COR-L47 (cell line): ENCODE data around the gene HELT.
"Not testable (repeated sequence)": the region's sequence is repeated elsewhere in the genome, so short reads cannot be mapped to it uniquely, and the experiment has no call there.

Experiments
- DNase-seq: peaks from one replicate; lab custom pipeline; 2025; lab: John Stamatoyannopoulos, UW

The HELT gene

DNA sequence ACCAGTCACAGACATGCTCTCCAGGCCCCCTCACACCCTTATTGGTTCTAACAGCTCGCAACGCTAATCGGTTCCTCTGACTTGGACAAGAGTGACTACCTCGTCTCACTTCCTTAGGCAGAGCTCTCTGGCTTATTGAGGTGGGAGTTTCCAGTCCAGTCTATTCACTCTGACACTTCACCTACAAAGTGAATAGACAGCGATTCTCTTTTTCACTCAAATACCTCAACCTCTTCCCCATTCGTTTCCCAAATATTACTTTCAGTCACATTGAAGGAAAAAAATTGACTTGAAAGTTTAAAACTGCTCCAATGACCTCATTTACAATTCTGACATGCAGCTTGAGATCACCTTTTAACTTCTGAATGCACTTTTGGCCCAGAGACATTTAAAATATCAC lies 17.7 kb downstream of the HELT start:
- DNase-seq: no peak

DNA sequence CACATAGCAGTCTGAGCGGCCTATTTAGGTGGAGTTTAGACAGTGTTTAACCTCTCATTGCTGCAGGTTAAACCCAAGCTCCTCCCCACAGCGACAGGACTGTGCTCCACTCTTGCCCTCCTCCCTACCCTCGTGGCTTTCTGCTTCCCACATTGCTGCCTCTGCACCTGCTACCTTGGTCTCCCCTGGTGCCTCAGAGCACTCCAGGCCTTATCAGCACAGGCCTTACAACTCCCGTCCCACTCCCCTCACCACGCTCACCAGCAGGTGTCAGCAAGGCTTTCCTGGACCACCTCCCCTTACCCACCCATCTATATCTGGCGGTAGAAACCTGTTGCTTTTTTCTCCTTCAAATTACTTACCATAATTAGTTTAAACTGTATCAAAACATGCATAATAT lies 18.6 kb downstream of the HELT start:
- DNase-seq: no peak

DNA sequence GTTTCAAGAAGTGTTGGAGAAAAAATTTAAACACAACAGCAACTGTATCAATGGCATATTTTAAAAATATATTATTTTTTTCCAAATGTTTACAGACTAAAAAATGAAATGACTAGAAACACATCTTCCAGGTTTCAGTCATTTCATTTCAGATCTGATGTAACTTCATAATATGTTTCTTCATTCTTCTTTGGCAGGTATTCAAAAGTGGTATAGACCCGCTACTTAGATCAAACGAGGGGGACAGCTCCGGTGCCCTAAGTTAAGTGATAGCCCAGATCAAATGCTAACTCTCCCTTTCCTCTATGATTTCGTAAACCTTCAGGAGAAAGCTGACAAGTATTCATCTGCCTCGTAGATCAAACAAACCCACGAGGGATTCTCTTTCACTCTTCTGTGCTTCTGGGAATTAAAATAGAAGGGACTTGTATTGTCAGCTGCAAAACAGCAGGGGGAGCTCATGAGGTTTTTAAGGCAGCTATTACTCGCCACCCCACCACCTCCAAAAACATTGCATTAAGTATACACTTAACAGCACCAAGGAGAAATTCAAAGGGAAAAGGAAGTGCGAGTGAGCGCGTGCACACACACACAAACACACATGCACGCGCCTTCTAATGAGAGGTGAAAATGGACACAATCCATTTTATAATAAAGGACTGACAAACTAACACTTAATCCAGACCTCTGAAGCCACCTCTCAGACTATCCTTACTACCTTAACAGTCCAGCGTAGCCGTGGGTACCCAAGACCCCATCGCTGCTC lies 21.4 kb downstream of the HELT start:
- peak; percentile 62 for DNase-seq

DNA sequence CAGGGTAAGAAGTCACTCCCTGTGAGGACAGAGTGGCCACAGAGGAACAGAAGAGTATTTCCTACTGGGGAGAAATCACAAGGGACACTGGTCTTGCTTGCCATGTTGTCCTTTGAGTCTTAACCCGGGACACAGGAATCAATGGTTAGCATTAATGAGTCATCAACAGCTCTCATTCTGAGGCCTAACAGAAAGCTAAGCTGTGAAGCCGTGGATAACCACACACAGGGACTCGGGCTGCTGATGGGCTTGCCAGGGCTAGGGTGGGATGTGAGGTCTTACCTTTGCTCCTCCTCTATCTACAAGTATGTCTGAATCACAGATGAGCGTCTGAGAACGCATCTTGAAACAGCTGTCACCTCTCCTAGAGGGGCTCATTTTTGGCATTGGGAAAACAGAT lies 22.2 kb downstream of the HELT start:
- DNase-seq: no peak

DNA sequence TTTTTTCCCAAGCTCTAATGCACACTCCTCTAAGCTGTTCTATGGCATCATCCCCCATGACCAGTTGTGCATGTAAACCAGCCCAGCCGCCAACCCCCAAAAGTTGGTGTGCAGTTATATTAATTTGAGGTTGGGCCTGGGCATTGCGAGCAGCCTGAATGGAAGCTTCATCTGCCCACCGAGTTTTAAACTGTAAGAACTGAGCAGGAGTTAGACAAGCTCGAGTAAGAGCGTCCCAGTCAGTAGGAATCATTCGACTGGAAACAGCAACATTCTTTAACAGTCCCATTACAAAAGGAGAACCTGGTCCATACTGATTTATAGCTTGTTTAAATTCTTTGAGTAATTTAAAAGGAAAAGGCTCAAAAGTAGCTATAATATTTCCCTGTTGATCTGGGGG lies 32.0 kb downstream of the HELT start:
- not testable (repeated sequence) for DNase-seq

DNA sequence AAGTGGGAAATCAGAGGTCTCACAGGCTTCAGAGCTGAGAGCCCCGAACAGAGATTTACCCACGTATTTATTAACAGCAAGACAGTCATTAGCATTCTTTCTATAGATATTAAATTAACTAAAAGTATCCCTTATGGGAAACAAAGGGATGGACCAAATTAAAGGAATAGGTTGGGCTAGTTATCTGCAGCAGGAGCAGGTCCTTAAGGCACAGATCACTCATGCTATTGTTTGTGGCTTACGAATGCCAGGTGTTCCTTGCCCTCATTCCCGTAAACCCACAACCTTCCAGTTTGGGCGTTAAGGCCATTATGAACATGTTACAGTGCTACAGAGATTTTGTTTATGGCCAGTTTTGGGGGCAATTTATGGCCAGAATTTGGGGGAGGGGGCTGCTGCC lies 33.0 kb downstream of the HELT start:
- DNase-seq: not testable (repeated sequence)

DNA sequence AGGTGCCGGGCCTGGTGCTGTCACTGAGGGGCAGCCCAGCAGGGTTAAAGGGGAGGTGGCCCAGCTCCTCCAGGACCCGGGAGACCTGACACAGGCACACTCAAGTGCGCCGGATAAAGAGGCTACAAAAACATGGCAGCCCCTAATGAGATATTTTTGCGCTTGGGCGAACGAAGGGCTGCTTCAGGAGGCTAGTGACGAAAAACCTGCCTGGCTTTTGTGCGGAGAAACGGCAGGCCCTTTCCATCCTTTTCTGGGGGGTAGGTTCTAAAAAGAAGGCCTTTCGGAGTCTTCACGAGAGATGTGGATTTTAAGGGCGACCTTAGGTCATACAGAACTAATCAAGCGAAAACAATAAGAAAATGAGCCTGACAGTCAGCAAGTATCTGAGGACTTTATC lies 35.5 kb downstream of the HELT start:
- no peak for DNase-seq

DNA sequence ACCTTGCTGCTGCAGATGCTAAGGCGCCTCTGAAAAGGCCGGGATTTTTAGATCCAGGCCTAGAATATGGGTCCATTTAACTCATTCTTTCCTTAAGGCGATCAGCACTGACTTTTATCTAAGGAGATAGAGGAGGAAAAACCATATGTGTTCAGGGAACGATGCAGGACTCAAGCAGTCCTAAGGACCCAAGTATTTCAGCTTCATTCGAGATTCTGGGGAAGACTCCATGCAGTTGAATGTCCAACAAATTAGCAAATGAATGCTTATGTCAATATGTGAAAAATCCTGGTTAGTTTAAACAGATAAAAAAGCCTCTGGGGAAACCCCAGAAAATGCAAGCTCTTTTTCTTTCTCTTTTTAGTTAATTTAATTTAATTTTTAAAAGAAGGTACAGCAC lies 36.0 kb downstream of the HELT start:
- DNase-seq: no peak

DNA sequence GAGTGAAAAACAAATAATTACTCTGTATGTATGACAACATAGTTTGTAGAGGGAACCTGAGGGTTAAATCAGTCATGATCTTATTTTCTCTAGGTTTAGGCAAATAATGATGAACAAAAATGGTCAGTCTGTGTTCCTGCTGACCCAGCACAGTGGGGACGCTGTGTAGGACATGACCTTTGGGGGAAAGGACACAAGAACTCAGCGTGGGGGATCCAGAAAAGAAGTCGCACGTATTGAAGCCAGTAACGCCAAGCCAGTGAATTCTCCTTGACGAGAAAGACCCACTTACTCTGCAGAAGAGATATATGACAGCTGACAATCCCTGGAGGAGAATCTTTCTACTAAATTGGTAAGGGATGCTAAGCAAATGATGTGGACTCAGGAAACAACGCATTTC lies 36.6 kb downstream of the HELT start:
- no peak for DNase-seq

DNA sequence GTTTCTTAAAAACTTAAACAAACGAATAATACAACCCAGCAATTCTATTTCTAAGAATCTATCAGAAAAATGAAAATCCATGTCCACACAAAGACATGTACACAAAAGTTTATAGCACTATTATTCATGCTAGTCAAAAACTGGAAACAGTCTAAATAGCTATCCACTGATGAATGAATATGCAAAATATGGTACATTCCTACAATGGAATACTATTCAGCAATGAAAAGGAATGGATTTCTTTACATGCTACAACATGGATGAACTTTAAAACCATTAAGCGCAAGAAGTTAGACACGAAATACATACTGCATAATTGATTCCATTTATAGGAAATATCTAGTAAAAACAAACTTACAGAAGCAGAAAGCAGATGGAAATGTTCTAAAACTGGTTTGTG lies 43.3 kb downstream of the HELT start:
- no peak for DNase-seq

DNA sequence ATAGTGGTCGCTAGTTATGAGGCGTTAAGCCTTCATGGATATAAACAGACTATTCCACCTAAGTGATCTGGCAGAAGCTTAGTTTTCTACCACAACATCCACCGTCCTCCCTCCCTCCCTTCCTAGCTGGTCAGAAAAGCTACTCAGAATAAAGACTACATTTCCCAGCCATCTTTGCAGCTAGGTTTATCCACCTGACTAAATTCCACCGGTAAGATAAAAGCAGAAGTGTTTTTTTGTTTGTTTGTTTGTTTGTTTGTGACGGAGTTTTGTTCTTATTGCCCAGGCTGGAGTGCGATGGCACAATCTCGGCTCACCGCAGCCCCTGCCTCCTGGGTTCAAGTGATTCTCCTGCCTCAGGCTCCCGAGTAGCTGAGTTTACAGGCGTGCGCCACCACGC lies 44.3 kb downstream of the HELT start:
- DNase-seq: no peak

DNA sequence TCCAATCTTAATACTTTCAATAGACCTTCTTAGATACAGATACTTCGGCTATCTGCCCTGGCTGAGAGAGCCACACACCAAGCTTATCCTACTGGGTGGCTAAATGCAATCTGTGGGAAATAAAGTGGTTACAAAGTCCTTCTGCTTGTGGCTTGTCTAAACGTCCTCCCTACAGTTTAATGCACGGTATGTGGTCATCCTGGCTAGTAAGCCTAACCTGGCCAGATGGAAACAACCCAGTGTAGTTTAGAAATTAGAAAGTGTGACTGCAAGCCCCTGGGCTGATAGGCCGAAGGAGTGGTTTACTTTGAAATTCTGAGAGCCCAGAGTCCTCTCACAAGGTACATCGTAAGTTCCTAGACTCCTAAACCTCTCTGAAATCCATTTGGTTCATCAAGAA lies 47.9 kb downstream of the HELT start:
- DNase-seq: no peak

DNA sequence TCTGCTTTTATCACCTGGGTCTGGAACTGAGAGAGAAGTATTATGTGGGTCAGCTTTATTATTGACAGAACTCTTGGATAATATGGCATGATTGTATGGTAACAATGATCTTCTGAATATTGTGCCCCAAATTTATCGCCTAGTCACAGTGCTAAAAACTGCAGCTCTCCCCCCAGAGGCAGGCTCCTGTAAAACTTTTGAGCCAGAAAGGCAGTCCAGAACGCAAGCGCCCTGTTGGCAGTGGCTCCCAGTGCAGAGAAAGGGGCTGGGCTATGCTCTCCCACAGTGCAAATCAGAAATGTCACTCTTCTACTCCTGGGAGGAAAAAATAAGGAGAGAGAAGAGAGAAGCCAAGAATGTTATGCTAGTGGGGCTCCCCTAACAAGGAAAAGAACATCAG lies 50.5 kb downstream of the HELT start:
- no peak for DNase-seq
